GM18498 (cell line): Measurements from ENCODE around the gene PDIA6.
"Not testable (repeated sequence)": the region's sequence is repeated elsewhere in the genome, so short reads cannot be mapped to it uniquely, and the experiment has no call there.

ENCODE experiments used
- ATAC-seq: cut with Tn5 transposase; IDR thresholded peaks from one replicate; pipeline ENCODE4 v1.9.1; 2021; ENCODE audit warnings: mild to moderate bottlenecking, moderate library complexity; ENCODE audit not compliant: unreplicated experiment

PDIA6 gene

GRCh38 chr2:10833021-10833420, 20.4 kb upstream of the PDIA6 start:
- no peak for ATAC-seq

DNA sequence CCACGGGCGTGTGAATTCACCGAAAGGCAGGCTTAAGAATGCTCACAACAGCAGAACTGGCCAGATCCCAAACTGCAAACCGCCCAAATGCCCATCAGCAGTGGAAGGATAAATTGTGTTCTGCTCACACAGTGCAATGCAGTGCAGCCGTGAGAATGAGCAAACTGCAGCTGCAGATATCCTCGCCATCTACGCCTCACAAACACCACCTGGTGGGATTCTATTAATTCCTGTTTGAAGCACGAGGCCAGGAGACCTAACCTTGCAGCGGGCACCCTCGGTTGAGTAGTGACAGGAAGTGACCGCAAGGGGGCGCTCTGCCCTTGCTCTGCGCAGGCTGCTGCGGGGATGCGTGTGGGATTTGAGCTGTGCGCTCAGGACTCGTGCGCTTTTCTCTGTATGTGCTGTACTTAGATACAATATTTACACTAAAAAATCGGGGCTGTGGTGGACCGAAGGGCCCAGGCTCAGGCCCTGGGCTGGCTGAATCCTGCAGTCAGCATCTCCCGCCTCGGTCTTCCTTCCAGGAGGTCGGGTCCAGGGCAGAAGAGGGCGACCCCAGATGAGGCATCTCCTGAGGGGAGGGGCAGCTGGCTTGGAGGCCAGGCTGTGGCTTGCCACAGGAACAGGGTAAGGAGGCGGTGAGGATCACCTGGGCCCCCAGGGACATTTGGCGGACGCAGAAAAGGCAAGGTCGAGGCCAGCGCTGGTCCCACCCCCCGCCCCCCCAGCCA, 19.8 kb upstream of the PDIA6 start:
- peak; percentile 89 for ATAC-seq

DNA sequence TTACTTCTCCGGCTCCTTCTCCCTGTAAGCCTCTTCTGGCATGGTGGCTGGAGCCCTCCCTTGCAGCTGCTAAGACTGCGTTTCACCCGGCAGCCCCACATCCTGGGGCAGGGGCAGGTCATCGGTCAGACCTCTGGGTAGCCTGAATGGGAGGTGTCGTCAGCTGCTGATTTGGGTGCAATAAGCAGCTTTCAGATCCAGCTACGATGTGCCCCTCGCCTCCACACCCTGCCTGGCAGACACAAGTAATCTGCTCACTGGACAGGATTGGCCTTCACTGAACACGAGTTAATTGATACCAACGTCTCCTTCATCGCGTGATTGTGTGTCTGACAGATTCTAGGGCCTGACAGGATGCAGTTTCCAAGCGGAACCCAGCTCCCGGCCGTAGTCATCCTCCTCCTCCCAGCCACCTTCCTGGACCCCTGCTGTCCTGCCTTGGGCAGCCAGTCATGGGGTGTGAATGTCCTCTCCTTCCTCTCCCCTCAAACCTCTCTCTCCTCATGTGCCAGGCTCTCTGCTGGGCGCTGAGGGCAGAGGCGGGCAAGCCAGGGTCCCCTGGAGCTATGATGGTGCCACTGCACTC, 18.9 kb upstream of the PDIA6 start:
- no peak for ATAC-seq

DNA sequence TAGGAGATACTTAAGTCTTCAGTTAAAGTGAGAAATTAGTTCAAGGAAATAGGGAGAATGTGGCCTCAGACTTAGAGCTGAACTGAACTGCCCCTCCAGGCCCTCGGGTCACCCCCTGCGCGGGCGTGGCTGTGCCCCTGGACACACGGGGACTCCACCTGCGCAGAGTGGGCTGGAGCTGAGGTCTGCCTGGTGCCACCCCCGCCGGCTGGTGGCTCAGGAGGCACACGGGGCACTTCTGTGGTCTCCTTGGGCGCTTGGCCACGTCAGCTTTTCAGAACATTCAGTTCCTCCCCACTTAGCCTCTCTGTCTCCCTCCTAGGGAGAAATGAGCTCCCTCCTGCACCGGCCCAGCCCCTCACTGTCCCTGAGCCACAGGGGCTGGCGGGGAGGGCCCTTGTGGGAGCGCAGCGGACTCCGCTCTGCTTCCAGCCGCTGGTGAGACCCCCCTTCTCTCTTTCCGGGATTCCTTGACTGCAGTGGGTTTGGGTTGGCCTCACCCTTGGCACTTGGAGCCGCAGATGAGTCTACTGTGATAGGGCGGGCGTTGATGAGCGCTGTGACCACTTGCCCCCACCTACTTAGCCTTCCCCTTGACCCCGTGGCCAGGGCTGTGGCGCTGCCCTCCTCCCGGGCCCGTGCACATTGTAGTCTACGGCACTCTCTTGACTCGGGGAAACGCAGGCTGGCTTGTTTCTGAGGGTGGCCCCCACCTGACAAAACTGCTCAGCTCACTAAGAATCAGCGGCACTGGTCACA, 18.2 kb upstream of the PDIA6 start:
- no peak for ATAC-seq

DNA sequence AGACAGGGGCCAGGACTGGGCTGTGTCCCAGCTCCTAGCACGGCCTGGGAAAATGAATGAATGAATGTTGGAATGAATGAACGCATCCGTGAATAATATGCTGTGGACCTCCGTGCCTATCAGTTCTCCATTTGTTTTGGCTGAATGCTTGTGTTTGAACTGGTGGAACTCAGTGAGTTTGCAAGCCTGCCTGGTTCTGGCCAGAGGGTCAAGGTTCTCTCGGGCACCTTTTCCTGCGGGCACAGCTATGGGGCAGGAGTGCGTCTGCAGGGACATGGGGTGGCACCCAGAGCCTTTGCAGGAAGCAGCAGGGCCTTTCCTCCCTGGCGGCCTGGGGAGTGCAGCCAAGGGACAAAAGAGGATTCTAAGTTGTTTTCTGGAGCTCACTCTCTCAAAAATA, 17.6 kb upstream of the PDIA6 start:
- ATAC-seq: no peak

DNA sequence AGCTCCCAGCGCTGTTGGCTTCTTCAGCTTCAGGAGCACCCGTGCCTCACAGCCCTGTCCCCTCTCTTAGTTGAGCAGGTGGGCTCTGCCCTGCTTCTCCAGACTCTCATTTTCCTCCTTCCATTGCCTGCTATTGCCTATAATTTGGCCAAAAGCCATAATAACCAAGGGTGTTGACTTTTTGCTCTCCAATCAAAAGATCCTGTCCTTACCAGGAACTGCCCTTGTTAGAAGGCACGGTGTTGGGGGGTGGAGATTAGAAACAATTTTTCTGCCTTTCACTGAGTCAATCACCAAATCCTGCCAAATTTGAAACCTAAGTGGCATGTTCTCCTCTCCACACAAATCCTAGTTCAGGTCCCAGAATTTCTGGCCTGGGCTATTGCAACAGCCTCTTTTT, 16.7 kb upstream of the PDIA6 start:
- ATAC-seq: no peak

DNA sequence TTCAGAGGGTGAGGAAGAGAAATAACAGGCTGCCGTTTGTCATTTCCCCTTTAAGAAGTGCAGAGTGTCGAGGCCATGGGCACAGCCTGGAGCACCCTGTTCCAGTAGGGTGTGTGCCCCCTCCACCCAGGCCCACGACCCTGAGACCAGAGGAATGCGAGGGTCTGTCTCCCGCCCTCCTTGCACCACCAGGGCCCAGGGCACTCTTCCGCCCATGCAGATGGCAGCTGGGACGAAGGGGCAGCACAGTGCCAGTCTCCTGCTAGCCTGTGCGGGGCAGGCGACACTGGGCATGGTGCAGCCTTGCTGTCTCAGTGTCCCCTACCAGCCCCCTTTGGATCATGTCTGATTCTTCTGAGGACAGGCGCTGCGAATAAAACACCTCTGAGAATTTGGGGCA, 15.8 kb upstream of the PDIA6 start:
- ATAC-seq: no peak

DNA sequence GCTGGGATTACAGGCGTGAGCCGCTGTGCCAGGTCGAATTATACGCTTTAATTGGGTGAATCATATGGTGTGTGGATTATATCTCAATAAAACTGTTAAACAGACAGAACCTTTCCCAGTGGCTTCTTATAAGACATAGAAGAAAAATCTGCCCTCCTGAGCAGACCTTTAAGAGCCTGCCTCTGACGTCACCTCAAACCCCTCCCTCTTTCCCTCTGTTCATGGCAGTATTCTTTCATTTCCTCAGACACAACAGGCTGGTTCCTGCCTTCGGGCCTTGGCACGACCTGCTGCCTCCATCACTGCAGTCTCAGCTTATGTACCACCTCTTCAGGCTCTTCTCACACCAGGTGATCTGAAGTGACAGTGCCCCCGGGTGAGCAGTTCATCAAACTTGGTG, 14.0 kb upstream of the PDIA6 start:
- ATAC-seq: no peak

DNA sequence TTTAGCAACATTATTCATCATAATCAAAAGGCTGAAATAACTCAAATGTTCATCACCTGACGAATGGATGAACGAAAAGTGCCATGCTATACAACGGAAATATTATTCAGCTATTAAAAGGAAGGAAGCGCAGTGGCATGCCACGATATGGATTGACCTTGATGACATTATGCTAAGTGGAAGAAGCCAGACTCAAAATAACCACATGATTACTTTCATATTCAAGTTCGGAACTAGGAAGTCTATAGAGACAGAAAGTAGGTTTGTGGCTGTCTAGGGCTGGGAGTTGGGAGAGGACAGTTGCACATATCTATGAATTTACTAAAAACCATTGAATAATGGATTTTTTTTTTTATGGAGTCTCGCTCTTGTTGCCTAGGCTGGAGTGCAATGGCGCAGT, 13.4 kb upstream of the PDIA6 start:
- ATAC-seq: no peak

GRCh38 chr2:10824191-10824590, 11.6 kb upstream of the PDIA6 start:
- no peak for ATAC-seq

DNA sequence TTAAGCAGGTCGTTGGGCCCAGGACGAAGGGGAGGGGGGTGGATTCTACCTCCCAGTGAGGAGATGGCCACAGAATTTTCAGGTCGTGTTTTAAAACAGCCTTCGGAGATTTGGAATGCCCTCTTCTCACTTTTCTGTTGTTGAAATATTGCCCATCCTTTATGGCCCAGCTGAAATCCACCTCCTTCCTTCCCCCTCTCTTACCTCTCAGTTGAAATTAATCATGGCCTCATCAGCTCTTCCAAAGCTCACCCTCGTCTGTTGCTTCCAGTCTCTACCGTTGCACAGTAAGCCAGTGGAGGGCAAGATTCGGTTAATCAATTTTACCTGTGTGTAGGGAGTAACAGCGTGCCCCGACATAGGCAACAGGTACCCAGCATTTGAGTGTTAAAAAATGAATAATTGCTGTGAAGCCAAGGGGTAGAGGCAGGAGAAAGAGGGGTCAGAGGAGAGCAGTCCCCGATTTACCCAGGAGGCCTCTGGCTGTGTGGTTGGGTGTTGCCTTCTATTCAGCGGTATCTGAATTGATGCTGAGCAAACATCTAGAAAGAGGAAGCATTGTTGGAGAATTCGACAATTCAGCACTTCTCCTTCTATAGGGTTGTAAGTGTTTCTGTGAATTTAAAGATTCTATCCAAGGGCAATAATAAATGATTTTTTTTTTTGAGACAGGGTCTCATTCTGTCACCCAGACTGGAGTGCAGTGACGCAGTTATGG, 8.6 kb upstream of the PDIA6 start:
- no peak for ATAC-seq

DNA sequence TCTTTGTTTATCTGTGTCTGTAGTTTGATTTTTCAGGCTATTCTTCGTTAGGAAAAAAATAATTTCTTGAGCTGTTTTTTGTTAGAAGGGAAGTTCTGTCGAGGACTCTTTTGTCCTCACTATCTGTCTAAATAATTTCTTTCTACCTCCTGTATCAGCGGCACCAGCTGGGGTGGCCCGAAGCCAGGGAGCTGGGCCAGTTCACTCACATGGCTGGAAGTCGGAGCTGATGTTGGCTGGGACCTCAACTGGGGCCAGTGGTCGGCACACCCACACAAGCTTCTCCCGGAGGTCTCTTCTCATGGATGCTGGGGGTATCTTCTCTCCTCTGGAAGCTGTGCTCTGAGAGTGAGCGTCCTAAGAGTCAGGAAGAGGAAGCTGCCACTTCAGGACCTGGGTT, 8.0 kb upstream of the PDIA6 start:
- ATAC-seq: no peak

DNA sequence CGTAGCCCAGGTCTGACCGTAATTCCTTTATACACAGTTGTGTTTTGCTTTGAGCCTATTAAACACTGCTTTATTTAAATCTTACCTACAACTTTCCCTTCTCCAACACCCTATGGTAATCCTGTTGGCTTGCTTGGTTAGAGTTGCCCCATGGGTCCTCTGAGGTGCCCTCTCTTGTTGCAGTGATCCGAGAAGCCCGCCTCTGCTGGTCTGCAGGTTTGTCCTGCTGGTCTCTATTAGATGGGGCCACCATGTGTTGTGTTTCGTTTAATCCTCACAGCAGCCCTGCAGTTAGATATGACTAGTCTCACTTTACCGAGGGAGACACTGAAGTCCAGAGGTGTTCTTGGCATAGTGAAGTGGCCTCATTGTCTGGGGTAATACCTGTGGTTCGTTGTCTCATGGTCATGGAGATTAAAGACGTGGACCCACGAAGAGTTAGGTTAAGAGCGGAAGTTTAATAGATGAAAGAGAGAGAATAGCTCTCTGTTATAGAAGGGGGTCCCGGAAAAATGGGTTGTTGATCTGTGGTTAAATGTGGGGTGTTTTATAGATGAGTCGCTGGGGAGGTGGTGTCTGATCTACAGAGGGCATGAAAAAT, 7.2 kb upstream of the PDIA6 start:
- ATAC-seq: no peak

GRCh38 chr2:10818984-10819383, 6.4 kb upstream of the PDIA6 start:
- no peak for ATAC-seq

GRCh38 chr2:10818305-10818704, 5.7 kb upstream of the PDIA6 start:
- ATAC-seq: not testable (repeated sequence)

GRCh38 chr2:10817413-10817812, 4.8 kb upstream of the PDIA6 start:
- no peak for ATAC-seq

GRCh38 chr2:10814571-10815331, 2.2 kb upstream of the PDIA6 start:
- ATAC-seq: no peak

DNA sequence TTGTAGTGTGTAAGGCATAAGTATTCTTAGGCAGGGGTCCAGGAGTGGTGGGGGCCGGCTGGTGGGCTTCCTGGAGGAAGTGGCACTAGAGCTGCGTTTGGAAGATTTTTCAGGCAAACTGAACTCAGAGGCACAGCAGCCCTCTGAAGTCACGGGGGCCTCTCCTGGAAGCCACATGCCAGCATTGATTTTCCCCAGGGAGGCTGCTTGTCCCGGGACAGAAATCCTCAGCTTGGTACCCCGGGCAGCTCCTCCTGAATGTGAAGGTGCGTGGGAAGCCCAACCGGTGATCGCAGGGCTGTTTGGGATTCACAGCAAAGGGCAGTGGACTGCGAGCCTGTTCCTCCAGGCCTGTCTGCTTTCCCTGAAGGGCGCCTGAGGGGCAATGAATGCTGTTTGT, 1.6 kb upstream of the PDIA6 start:
- no peak for ATAC-seq

DNA sequence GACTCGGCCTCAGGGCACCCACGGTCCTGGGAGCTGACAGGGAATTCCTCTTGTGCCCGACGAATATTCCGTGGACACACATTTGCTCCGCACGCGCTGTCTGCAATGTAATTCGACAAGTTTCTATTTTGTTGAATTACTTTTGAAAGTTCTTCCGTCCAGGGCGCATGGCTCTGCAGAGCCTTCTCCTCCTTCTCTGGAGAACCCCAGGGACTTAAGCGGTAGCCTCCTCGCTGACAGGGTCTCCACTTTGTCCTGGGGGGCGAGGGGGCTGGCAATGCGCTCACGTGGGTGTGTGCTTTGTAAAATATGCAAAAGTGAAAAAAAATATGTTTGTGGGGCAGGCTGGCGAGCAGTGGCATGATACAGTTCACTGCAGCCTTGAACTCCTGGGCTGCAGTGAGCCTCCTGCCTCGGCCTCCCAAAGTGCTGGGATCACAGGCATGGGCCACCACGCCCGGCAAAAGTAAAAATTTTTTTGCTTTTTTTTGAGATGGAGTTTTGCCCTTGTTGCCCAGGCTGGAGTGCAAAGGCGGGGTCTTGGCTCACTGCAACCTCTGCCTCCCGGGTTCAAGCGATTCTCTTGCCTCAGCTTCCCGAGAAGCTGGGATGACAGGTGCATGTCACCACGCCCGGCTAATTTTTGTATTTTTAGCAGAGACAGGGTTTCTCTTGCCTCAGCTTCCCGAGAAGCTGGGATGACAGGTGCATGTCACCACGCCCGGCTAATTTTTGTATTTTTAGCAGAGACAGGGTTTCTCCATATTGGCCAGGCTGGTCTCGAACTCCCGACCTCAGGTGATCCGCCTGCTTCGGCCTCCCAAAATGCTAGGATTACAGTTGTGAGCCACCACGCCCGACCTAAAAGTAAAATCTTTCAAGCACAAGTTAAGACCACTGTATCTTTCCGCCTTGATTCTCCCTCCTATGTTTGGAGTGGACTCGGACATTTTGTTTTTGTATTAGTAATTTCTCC, 866 bp upstream of the PDIA6 start:
- not testable (repeated sequence) for ATAC-seq
